SJCRH30 (cell line): ENCODE measurements around the gene PITPNM2. TPM values are rescaled to one million over a fixed set of nuclear protein-coding genes. Genes with fewer than 3 reads are reported as not detected.
A peak's percentile ranks its signal among the peaks of the same experiment; 100 is the strongest.

Experiments
- DNase-seq, 2 experiments: peaks; one replicate each; pipeline ENCODE4 v3.0.0-alpha.2; 2015 to 2020
- H3K27ac ChIP-seq: fragments of 250-450 bp; sonication (Bioruptor Pico); 2 replicates; pipeline ENCODE4 v1.5.1; 2020; ENCODE audit warnings: mild to moderate bottlenecking, moderate library complexity
- H3K27me3 ChIP-seq: fragments of 250-450 bp; sonication (Bioruptor Pico); 2 replicates; pipeline ENCODE4 v1.5.1; 2020; ENCODE audit warnings: mild to moderate bottlenecking, moderate library complexity
- H3K36me3 ChIP-seq: fragments of 250-450 bp; sonication (Bioruptor Pico); 2 replicates; pipeline ENCODE4 v1.5.1; 2020; ENCODE audit warnings: mild to moderate bottlenecking, moderate library complexity
- H3K4me1 ChIP-seq: fragments of 250-450 bp; sonication (Bioruptor Pico); 2 replicates; pipeline ENCODE4 v1.5.1; 2020; ENCODE audit warnings: mild to moderate bottlenecking, moderate library complexity
- H3K4me3 ChIP-seq: fragments of 250-450 bp; sonication (Bioruptor Pico); 2 replicates; pipeline ENCODE4 v1.5.1; 2020; ENCODE audit warnings: mild to moderate bottlenecking, moderate library complexity
- H3K9me3 ChIP-seq: fragments of 250-450 bp; sonication (Bioruptor Pico); replicated peaks from 2 replicates; pipeline ENCODE4 v1.5.1; 2020; ENCODE audit warnings: mild to moderate bottlenecking, moderate library complexity
- total RNA-seq: library from RNA; depleted of rRNA; stranded (reverse); fragments of >200 nt; shearing (Covaris generic); gene quantifications from 2 replicates; pipeline ENCODE4 v1.2.3, GENCODE V29; 2014

Gene PITPNM2
- total RNA-seq, 1 experiment from 2014 or later: 1.2 TPM

GRCh38 chr12:123139926-123140675 is 10.8 kb downstream of the PITPNM2 start:
- Histone ChIP-seq H3K27ac (no peak overlapping the region; the same call in 1 of the 2 replicates), H3K4me3 (no peak overlapping the region), H3K9me3 (no peaks in the 10 kb centered on the region), H3K27me3 (no peaks in the 10 kb centered on the region), H3K36me3 (no peaks in the 10 kb centered on the region), H3K4me1 (peaks cover 19% of the 10 kb centered on the region)
- DNase-seq: peak; percentile 59 to 67

DNA sequence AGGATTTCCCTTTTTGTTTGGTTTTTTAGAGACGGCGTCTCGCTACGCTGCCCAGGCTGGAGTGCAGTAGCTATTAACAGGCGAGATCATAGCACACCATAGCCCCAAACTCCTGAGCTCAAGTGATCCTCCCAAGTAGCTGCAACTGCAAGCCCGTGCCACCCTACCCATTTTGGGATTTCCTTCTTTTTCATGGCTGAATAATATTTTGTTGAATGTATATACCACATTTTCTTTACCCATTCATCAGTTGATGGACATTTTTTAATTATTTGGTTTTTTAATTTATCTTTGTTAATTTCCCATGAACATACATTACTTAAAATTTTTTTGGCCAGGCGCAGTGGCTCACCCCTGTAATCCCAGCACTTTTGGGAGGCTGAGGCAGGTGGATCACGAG is 15.2 kb downstream of the PITPNM2 start:
- Histone ChIP-seq H3K36me3 (no peaks in the 10 kb centered on the region), H3K27ac (no peak overlapping the region), H3K4me3 (no peak overlapping the region), H3K4me1 (peaks cover 27% of the 10 kb centered on the region), H3K9me3 (no peaks in the 10 kb centered on the region), H3K27me3 (no peaks in the 10 kb centered on the region)
- DNase-seq: no peak

- no peaks in the 10 kb centered on the region for H3K36me3 ChIP-seq
- H3K9me3 ChIP-seq: no peaks in the 10 kb centered on the region
Measured at GRCh38 chr12:123134826-123135225, 16.1 kb downstream of the PITPNM2 start.

GRCh38 chr12:123134271-123134671 is 16.6 kb downstream of the PITPNM2 start:
- H3K36me3 ChIP-seq: no peaks in the 10 kb centered on the region
- DNase-seq: no peak
- H3K4me1 ChIP-seq: peaks cover 21% of the 10 kb centered on the region
- no peaks in the 10 kb centered on the region for H3K9me3 ChIP-seq
- H3K27me3 ChIP-seq: no peaks in the 10 kb centered on the region
- H3K27ac ChIP-seq: no peak overlapping the region
- no peak overlapping the region for H3K4me3 ChIP-seq

More at GRCh38 chr12:123134826-123135225, 16.1 kb downstream of the PITPNM2 start:
- Histone ChIP-seq H3K4me1 (peaks cover 21% of the 10 kb centered on the region), H3K4me3 (no peak overlapping the region), H3K27me3 (no peaks in the 10 kb centered on the region), H3K27ac (no peak overlapping the region)
- no peak for DNase-seq

DNA sequence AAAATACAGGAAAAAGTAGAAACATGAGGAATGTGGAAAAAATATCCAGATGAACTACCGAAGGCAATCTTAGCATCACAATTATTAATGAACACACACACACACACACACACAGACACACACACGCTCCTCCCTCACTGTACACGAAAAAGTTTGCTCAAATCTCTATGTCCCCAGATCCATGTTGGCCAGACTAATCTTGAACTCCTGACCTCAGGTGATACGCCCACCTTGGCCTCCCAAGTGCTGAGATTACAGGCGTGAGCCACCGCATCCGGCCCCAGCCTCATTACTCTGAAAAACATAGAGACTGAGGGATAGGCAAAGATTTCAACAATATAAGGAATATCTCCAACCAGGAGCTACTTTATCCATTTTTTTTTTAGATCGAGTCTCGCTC is 17.2 kb downstream of the PITPNM2 start:
- Histone ChIP-seq H3K4me1 (peaks cover 21% of the 10 kb centered on the region), H3K27ac (no peak overlapping the region), H3K27me3 (no peaks in the 10 kb centered on the region), H3K9me3 (no peaks in the 10 kb centered on the region), H3K36me3 (no peaks in the 10 kb centered on the region), H3K4me3 (no peak overlapping the region)
- no peak for DNase-seq

GRCh38 chr12:123132951-123133619 is 17.8 kb downstream of the PITPNM2 start:
- Histone ChIP-seq H3K27me3 (no peaks in the 10 kb centered on the region), H3K36me3 (no peaks in the 10 kb centered on the region), H3K4me3 (no peak overlapping the region), H3K4me1 (peaks cover 21% of the 10 kb centered on the region), H3K27ac (no peak overlapping the region), H3K9me3 (no peaks in the 10 kb centered on the region)
- DNase-seq: no peak

- Histone ChIP-seq H3K4me1 (peaks cover 25% of the 10 kb centered on the region), H3K9me3 (no peaks in the 10 kb centered on the region), H3K27ac (no peak overlapping the region), H3K27me3 (no peaks in the 10 kb centered on the region), H3K4me3 (no peak overlapping the region), H3K36me3 (no peaks in the 10 kb centered on the region)
- DNase-seq: peak; percentile 28 to 37
Measured at GRCh38 chr12:123131879-123132402, 18.9 kb downstream of the PITPNM2 start.

DNA sequence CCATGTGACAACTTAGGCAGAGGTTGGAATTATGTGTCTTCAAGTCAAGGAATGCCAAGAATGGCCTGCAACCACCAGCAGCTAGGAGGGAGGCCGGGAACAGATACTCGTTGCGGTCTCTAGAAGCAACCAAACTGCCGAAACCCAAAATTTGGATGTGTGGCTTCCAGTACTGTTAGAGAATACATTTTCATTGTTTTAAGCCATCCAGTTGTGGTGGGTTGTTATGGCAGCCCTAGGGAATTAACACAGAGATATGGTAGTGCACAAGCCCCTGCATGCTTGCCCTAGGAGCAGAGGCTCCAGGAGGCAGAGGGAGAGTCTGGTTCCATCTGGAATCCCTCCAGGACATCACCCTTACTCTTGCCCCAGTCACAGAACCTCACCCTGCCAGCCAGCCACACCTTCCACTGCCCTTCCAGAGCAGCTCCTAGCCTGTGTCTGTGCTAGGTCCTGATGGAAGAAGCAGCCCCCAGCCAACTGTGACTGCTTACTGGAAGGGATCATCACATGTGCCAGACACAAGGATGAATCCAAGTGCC is 19.5 kb downstream of the PITPNM2 start:
- DNase-seq: no peak
- Histone ChIP-seq H3K9me3 (no peaks in the 10 kb centered on the region), H3K27ac (no peak overlapping the region)

GRCh38 chr12:123129621-123130020 is 21.3 kb downstream of the PITPNM2 start:
- Histone ChIP-seq H3K36me3 (no peaks in the 10 kb centered on the region), H3K4me1 (peaks cover 34% of the 10 kb centered on the region), H3K9me3 (no peaks in the 10 kb centered on the region), H3K4me3 (no peak overlapping the region), H3K27ac (no peak overlapping the region), H3K27me3 (no peaks in the 10 kb centered on the region)
- no peak for DNase-seq

More for the DNA sequence above, 19.5 kb downstream of the PITPNM2 start:
- Histone ChIP-seq H3K36me3 (no peaks in the 10 kb centered on the region), H3K4me1 (peaks cover 29% of the 10 kb centered on the region), H3K27me3 (no peaks in the 10 kb centered on the region), H3K4me3 (no peak overlapping the region)

DNA sequence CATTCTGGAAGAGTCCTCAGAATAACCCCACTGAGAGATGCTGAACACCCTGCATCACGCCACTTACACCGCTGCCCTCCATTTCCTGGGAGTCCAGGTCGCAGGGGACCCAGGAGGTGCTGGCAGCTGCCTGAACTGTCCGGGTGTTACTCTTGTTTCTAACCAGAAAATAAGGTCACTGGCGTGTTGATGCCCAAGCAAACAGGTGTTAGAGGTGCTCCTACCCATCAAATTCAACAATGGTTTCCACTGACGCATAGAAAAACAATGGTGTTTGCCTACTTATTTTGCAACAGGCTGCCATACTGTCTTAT is 23.8 kb downstream of the PITPNM2 start:
- no peak for DNase-seq

DNA sequence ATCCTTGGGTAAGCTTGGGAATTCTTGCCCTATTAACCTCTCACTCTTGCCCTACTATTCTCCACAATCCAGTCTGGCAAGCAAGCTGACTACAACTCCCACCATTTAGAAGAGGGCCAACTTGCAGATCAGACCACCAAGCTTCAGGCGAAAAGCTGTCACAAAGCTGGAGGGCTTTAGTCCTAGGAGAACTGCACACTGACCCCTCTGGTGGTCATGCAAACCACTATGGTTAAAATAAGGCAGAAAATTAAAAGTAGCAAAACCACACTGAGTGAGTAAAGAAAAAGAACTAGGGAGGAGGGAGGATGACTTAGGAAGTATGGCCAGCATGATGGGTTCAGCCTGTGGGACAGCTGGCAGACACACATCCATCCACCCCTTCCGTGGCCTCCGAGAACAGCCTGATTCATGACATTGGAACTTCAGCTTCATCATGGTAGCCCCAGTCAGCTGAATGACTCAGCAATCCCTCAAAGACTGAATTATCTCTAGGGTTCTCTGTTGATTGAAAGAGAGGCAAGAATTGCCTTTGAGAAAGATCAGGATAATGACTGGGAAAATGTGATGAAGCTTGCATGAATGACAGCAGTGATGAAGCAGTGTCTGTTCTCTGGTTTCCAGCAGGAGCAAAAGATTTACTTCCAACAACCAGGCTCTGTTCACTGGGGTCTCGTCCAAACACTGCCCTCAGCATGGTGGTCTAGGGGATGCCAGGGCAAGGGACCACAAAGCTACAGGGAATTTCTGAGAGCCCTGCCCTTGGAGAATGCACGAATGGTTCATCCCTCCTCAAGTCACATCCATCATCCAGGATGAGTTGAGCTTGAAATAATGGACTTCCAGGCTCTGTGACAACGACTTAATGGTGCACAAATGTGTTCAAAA is 24.4 kb downstream of the PITPNM2 start:
- Histone ChIP-seq H3K4me1 (peaks cover 18% of the 10 kb centered on the region), H3K4me3 (no peak overlapping the region), H3K36me3 (no peaks in the 10 kb centered on the region), H3K9me3 (no peaks in the 10 kb centered on the region), H3K27me3 (no peaks in the 10 kb centered on the region), H3K27ac (peak overlapping the region; percentile 70)
- peak; percentile 74 for DNase-seq

More for the DNA sequence above, 23.8 kb downstream of the PITPNM2 start:
- no peaks in the 10 kb centered on the region for H3K36me3 ChIP-seq
- H3K9me3 ChIP-seq: no peaks in the 10 kb centered on the region
- peak overlapping the region; percentile 70 for H3K27ac ChIP-seq
- peaks cover 24% of the 10 kb centered on the region for H3K4me1 ChIP-seq
- H3K4me3 ChIP-seq: no peak overlapping the region
- no peaks in the 10 kb centered on the region for H3K27me3 ChIP-seq

- no peaks in the 10 kb centered on the region for H3K36me3 ChIP-seq
- H3K9me3 ChIP-seq: no peaks in the 10 kb centered on the region
- no peak overlapping the region for H3K4me3 ChIP-seq
- no peak for DNase-seq
- no peaks in the 10 kb centered on the region for H3K27me3 ChIP-seq
- peaks cover 19% of the 10 kb centered on the region for H3K4me1 ChIP-seq
- no peak overlapping the region for H3K27ac ChIP-seq
Measured at GRCh38 chr12:123122626-123123025, 28.3 kb downstream of the PITPNM2 start.

GRCh38 chr12:123121670-123122069 is 29.2 kb downstream of the PITPNM2 start:
- DNase-seq: no peak
- Histone ChIP-seq H3K27me3 (no peaks in the 10 kb centered on the region), H3K4me3 (no peak overlapping the region), H3K27ac (no peak overlapping the region), H3K4me1 (peaks cover 12% of the 10 kb centered on the region), H3K36me3 (no peaks in the 10 kb centered on the region), H3K9me3 (no peaks in the 10 kb centered on the region)

DNA sequence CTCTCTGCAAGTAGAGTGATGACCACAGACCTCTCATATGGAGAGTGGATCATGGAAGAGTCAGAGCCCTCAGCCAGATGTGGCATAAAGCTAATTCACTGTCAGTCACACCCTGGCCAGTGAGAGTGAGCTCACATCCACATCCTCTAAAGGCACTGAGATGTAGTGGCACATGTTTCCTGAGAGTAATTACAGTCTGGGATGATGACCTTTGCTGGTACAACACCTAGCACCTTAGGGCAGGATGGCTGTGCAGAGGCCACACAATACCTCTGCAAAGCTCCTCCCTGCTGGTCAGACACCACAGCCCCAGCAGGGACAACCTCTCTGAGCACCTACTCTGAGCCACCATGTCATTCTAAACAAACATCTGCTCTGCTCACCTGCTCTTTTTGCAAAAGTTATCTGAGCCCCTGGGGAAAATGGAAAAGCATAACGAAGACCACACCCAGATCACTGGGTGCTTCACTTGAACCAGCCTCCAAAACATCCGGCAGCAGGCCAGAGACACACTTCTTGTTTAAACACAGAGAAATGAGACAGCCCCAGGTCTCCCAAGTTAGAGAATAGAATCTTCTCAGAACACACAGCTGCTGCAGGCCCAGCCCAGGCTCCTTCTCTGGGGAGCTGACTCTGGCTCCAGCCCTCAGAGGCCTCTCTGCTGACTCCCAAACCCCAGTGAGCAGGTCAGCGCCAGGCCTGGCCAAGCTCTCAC is 30.3 kb downstream of the PITPNM2 start:
- DNase-seq: peak; percentile 15 to 24
- H3K27ac ChIP-seq: no peak overlapping the region

More for the DNA sequence above, 30.3 kb downstream of the PITPNM2 start:
- Histone ChIP-seq H3K36me3 (no peaks in the 10 kb centered on the region), H3K4me1 (peaks cover 6% of the 10 kb centered on the region; the same call in 1 of the 2 replicates), H3K9me3 (no peaks in the 10 kb centered on the region), H3K4me3 (no peak overlapping the region), H3K27me3 (no peaks in the 10 kb centered on the region)
